H9 (cell line): ENCODE measurements around the gene COL5A2. TPM values are rescaled to one million over a fixed set of nuclear protein-coding genes. Genes with fewer than 3 reads are reported as not detected.

Experiments
- DNase-seq: peaks from one replicate; pipeline ENCODE4 v3.0.0-alpha.2; 2017
- H2AFZ ChIP-seq: one replicate; pipeline ENCODE4 v1.6.1; 2013; ENCODE audit warnings: mild to moderate bottlenecking, low read length, control low read depth, moderate library complexity
- H2AK5ac ChIP-seq: 2 replicates; pipeline ENCODE4 v1.6.1; 2013; ENCODE audit warnings: low read length, control low read depth, mixed read lengths; ENCODE audit not compliant: insufficient read length
- H2BK120ac ChIP-seq: one replicate; pipeline ENCODE4 v1.6.1; 2013; ENCODE audit warnings: low read depth, mild to moderate bottlenecking, low read length, control low read depth, inconsistent platforms; ENCODE audit not compliant: poor library complexity, severe bottlenecking
- H2BK12ac ChIP-seq: 2 replicates; pipeline ENCODE4 v1.6.1; 2013; ENCODE audit warnings: low read length, control low read depth, mixed read lengths, low read depth; ENCODE audit not compliant: insufficient read length
- H2BK15ac ChIP-seq: 2 replicates; pipeline ENCODE4 v1.6.1; 2013; ENCODE audit warnings: low read depth, low read length, control low read depth
- H2BK20ac ChIP-seq: one replicate; pipeline ENCODE4 v1.6.1; 2013; ENCODE audit warnings: low read depth, mild to moderate bottlenecking, low read length, control low read depth, inconsistent platforms; ENCODE audit not compliant: poor library complexity, severe bottlenecking
- H2BK5ac ChIP-seq: 2 replicates; pipeline ENCODE4 v1.6.1; 2013; ENCODE audit warnings: low read length, control low read depth, mixed read lengths; ENCODE audit not compliant: insufficient read length
- H3K14ac ChIP-seq: 2 replicates; pipeline ENCODE4 v1.6.1; 2013; ENCODE audit warnings: low read length, control low read depth; ENCODE audit not compliant: insufficient read depth
- H3K18ac ChIP-seq: 2 replicates; pipeline ENCODE4 v1.6.1; 2013; ENCODE audit warnings: low read depth, mild to moderate bottlenecking, mixed read lengths, low read length, control low read depth; ENCODE audit not compliant: insufficient read length
- H3K23ac ChIP-seq: 2 replicates; pipeline ENCODE4 v1.6.1; 2013; ENCODE audit warnings: low read length, control low read depth, mixed read lengths, low read depth; ENCODE audit not compliant: insufficient read length
- H3K23me2 ChIP-seq: 2 replicates; pipeline ENCODE4 v1.6.1; 2013; ENCODE audit warnings: low read depth, mild to moderate bottlenecking, mixed read lengths, low read length, control low read depth; ENCODE audit not compliant: insufficient read length, poor library complexity, severe bottlenecking
- H3K27ac ChIP-seq: 2 replicates; pipeline ENCODE4 v1.5.1; 2013; ENCODE audit warnings: low read length, control low read depth, mixed read lengths, low read depth; ENCODE audit not compliant: insufficient read length
- H3K27me3 ChIP-seq: 2 replicates; pipeline ENCODE4 v1.6.1; 2013; ENCODE audit warnings: low read length, control low read depth, inconsistent platforms; ENCODE audit not compliant: insufficient read depth
- H3K4ac ChIP-seq: 2 replicates; pipeline ENCODE4 v1.6.1; 2013; ENCODE audit warnings: low read depth, mild to moderate bottlenecking, control low read depth, inconsistent platforms, low read length, moderate library complexity
- H3K4me1 ChIP-seq: 2 replicates; pipeline ENCODE4 v1.6.1; 2013; ENCODE audit warnings: low read length, control low read depth, inconsistent platforms; ENCODE audit not compliant: insufficient read depth
- H3K4me2 ChIP-seq: 2 replicates; pipeline ENCODE4 v1.6.1; 2013; ENCODE audit warnings: low read length, control low read depth, mixed read lengths; ENCODE audit not compliant: insufficient read length, insufficient read depth
- H3K56ac ChIP-seq: 2 replicates; pipeline ENCODE4 v1.6.1; 2013; ENCODE audit warnings: low read depth, mild to moderate bottlenecking, mixed read lengths, low read length, control low read depth; ENCODE audit not compliant: insufficient read length
- H3K79me1 ChIP-seq: 2 replicates; pipeline ENCODE4 v1.6.1; 2013; ENCODE audit warnings: low read depth, mild to moderate bottlenecking, moderate library complexity, low read length, control low read depth, inconsistent platforms; ENCODE audit not compliant: insufficient read depth, poor library complexity, severe bottlenecking
- H3K79me2 ChIP-seq: 2 replicates; pipeline ENCODE4 v1.6.1; 2013; ENCODE audit warnings: low read length, control low read depth, inconsistent platforms; ENCODE audit not compliant: insufficient read depth
- H3K9ac ChIP-seq: 2 replicates; pipeline ENCODE4 v1.6.1; 2013; ENCODE audit warnings: low read length, control low read depth, mixed read lengths; ENCODE audit not compliant: insufficient read length; ENCODE audit errors: extremely low read depth
- H3K9me3 ChIP-seq: one replicate; pipeline ENCODE4 v1.6.1; 2013; ENCODE audit warnings: low read depth, low read length, inconsistent platforms; ENCODE audit not compliant: control insufficient read depth
- H3T11ph ChIP-seq: one replicate; pipeline ENCODE4 v1.6.1; 2013; ENCODE audit warnings: mild to moderate bottlenecking, low read length, control low read depth, inconsistent platforms
- H4K20me1 ChIP-seq: one replicate; pipeline ENCODE4 v1.6.1; 2013; ENCODE audit not compliant: control insufficient read depth, insufficient read length, insufficient read depth
- H4K5ac ChIP-seq: 2 replicates; pipeline ENCODE4 v1.6.1; 2013; ENCODE audit warnings: low read depth, mild to moderate bottlenecking, mixed read lengths, low read length, control low read depth; ENCODE audit not compliant: insufficient read length
- H4K8ac ChIP-seq: replicated peaks from 2 replicates; pipeline ENCODE4 v1.6.1; 2013; ENCODE audit warnings: low read length, control low read depth, mixed read lengths, low read depth; ENCODE audit not compliant: insufficient read length
- H4K91ac ChIP-seq: 2 replicates; pipeline ENCODE4 v1.6.1; 2013; ENCODE audit warnings: low read depth, mild to moderate bottlenecking, moderate library complexity, mixed read lengths, low read length, control low read depth; ENCODE audit not compliant: insufficient read length
- H3K27ac Mint-ChIP-seq, 3 experiments: 2 replicates in 2 of 3; 3 replicates in 1 of 3; pipeline ENCODE4 v1.8.0; 2020 to 2021; ENCODE audit warnings: mixed read lengths in 3 of 3, mild to moderate bottlenecking in 1 of 3, moderate library complexity in 1 of 3
- H3K27me3 Mint-ChIP-seq: 2 replicates; pipeline ENCODE4 v1.8.0; 2021; ENCODE audit warnings: low read depth, mild to moderate bottlenecking, moderate library complexity, mixed read lengths
- H3K36me3 Mint-ChIP-seq, 3 experiments: 2 replicates in 2 of 3; 3 replicates in 1 of 3; pipeline ENCODE4 v1.8.0; 2020 to 2021; ENCODE audit warnings: low read depth in 3 of 3, mixed read lengths in 3 of 3; ENCODE audit not compliant: insufficient read depth in 1 of 3
- H3K4me1 Mint-ChIP-seq, 2 experiments: 2 replicates each; pipeline ENCODE4 v1.8.0; 2020; ENCODE audit warnings: mixed read lengths in 2 of 2
- H3K4me3 Mint-ChIP-seq, 2 experiments: 2 replicates in 1 of 2; 3 replicates in 1 of 2; pipeline ENCODE4 v1.8.0; 2020 to 2021; ENCODE audit warnings: mild to moderate bottlenecking in 2 of 2, mixed read lengths in 2 of 2, moderate library complexity in 1 of 2
- H3K9me3 Mint-ChIP-seq, 2 experiments: 2 replicates in 1 of 2; 3 replicates in 1 of 2; pipeline ENCODE4 v1.8.0; 2020; ENCODE audit warnings: mild to moderate bottlenecking in 2 of 2, mixed read lengths in 2 of 2, moderate library complexity in 1 of 2
- CTCF ChIP-seq: fragments of 200-600 bp; sonication (generic); conservative IDR thresholded peaks from 3 replicates; pipeline ENCODE4 v1.8.0; 2021; ENCODE audit warnings: antibody characterized with exemption, mild to moderate bottlenecking
- WGBS: extraction: QIAGEN DNeasy Blood & Tissue Kit; methylation state at CpG from one replicate; pipeline ENCODE4 v1.1.7; 2013; ENCODE audit warnings: missing lambda C conversion rate, low lambda C conversion rate, mixed read lengths; ENCODE audit not compliant: insufficient read length; ENCODE audit errors: extremely low coverage; 5-methylcytosine and 5-hydroxymethylcytosine counted together
- total RNA-seq: library from RNA; stranded (reverse); gene quantifications from 2 replicates; pipeline ENCODE4 v1.2.1, GENCODE V29; 2021

COL5A2 gene
- total RNA-seq, 1 experiment from 2014 or later, result 10.5 TPM

- H3K9ac ChIP-seq, result no peak overlapping the region
- H3K4me1 ChIP-seq, result no peaks in the 10 kb centered on the region
- whole genome bisulfite sequencing, result no CpG with 5 or more reads among the region's 1 CpG
- H2BK12ac ChIP-seq, result no peak overlapping the region
- H3K23ac ChIP-seq, result no peak overlapping the region
- no peak overlapping the region for H3T11ph ChIP-seq
- no peaks in the 10 kb centered on the region for H4K20me1 ChIP-seq
- no peak overlapping the region for H3K27ac ChIP-seq
- no peak overlapping the region for H3K4ac ChIP-seq
- H3K9me3 ChIP-seq, result no peaks in the 10 kb centered on the region
- no peak for TF ChIP-seq CTCF
- H4K8ac ChIP-seq, result no peak overlapping the region
- no peak overlapping the region for H3K14ac ChIP-seq
- H2AK5ac ChIP-seq, result no peak overlapping the region
- H3K27ac Mint-ChIP-seq, result no peak overlapping the region
- no peaks in the 10 kb centered on the region for H3K9me3 Mint-ChIP-seq
- no peaks in the 10 kb centered on the region for H3K23me2 ChIP-seq
- H2BK5ac ChIP-seq, result no peak overlapping the region
- H3K4me2 ChIP-seq, result no peak overlapping the region
- DNase-seq, result no peak
- no peak overlapping the region for H2BK15ac ChIP-seq
- no peaks in the 10 kb centered on the region for H3K4me1 Mint-ChIP-seq
- no peaks in the 10 kb centered on the region for H3K27me3 Mint-ChIP-seq
- H3K27me3 ChIP-seq, result no peaks in the 10 kb centered on the region
- H2BK120ac ChIP-seq, result no peak overlapping the region
- no peak overlapping the region for H3K4me3 Mint-ChIP-seq
- H3K56ac ChIP-seq, result no peak overlapping the region
- no peaks in the 10 kb centered on the region for H3K79me2 ChIP-seq
- H3K36me3 Mint-ChIP-seq, result no peaks in the 10 kb centered on the region
- H2BK20ac ChIP-seq, result no peak overlapping the region
- no peak overlapping the region for H3K18ac ChIP-seq
- no peaks in the 10 kb centered on the region for H3K79me1 ChIP-seq
- H2AFZ ChIP-seq, result no peak overlapping the region
- no peak overlapping the region for H4K5ac ChIP-seq
- H4K91ac ChIP-seq, result no peak overlapping the region
Measured at GRCh38 chr2:189137519-189137918, 42.0 kb downstream of the COL5A2 start.
